Neural progenitor cell (in vitro differentiated cells): ENCODE measurements around the gene MSI2. TPM values are rescaled to one million over a fixed set of nuclear protein-coding genes. Genes with fewer than 3 reads are reported as not detected.

Source experiments
- DNase-seq: peaks from one replicate; pipeline ENCODE4 v3.0.0-alpha.2; 2016; ENCODE audit warnings: low spot score
- H2AFZ ChIP-seq: fragments of 200-600 bp; sonication (generic); replicated peaks from 2 replicates; pipeline ENCODE4 v1.6.1; 2016; ENCODE audit warnings: antibody characterized with exemption
- H3F3A ChIP-seq: fragments of 200-600 bp; sonication (generic); 2 replicates; pipeline ENCODE4 v1.6.1; 2016; ENCODE audit warnings: antibody characterized with exemption, low read depth
- H3K27ac ChIP-seq: fragments of 200-600 bp; sonication (generic); 2 replicates; pipeline ENCODE4 v1.5.1; 2016; ENCODE audit warnings: mild to moderate bottlenecking
- H3K27me3 ChIP-seq: fragments of 200-600 bp; sonication (generic); 2 replicates; pipeline ENCODE4 v1.6.1; 2016; ENCODE audit warnings: mild to moderate bottlenecking, moderate library complexity
- H3K36me3 ChIP-seq: fragments of 200-600 bp; sonication (generic); 2 replicates; pipeline ENCODE4 v1.5.1; 2016
- H3K4me1 ChIP-seq: fragments of 200-600 bp; sonication (generic); 2 replicates; pipeline ENCODE4 v1.6.1; 2016; ENCODE audit warnings: mixed run types
- H3K4me2 ChIP-seq: fragments of 200-600 bp; sonication (generic); 2 replicates; pipeline ENCODE4 v1.6.1; 2016
- H3K4me3 ChIP-seq: fragments of 200-600 bp; sonication (generic); 2 replicates; pipeline ENCODE4 v1.5.1; 2016
- H3K79me2 ChIP-seq: fragments of 200-600 bp; sonication (generic); 2 replicates; pipeline ENCODE4 v1.6.1; 2016; ENCODE audit warnings: low read depth
- H3K9ac ChIP-seq: fragments of 200-600 bp; sonication (generic); 2 replicates; pipeline ENCODE4 v1.6.1; 2016
- H3K9me3 ChIP-seq: fragments of 200-600 bp; sonication (generic); 2 replicates; pipeline ENCODE4 v1.5.1; 2016; ENCODE audit warnings: low read depth
- H4K20me1 ChIP-seq: fragments of 200-600 bp; sonication (generic); 2 replicates; pipeline ENCODE4 v1.6.1; 2016; ENCODE audit warnings: low read depth
- H3K27ac Mint-ChIP-seq: 3 replicates; pipeline ENCODE4 v1.8.0; 2021; ENCODE audit warnings: mixed read lengths
- H3K27me3 Mint-ChIP-seq: 2 replicates; pipeline ENCODE4 v1.8.0; 2022; ENCODE audit warnings: low read depth, mild to moderate bottlenecking, inconsistent platforms, moderate library complexity, mixed read lengths; ENCODE audit not compliant: insufficient read depth
- H3K36me3 Mint-ChIP-seq: 3 replicates; pipeline ENCODE4 v1.8.0; 2021; ENCODE audit warnings: mixed read lengths
- H3K4me1 Mint-ChIP-seq: 3 replicates; pipeline ENCODE4 v1.8.0; 2021; ENCODE audit warnings: mixed read lengths
- H3K4me3 Mint-ChIP-seq: 3 replicates; pipeline ENCODE4 v1.8.0; 2021; ENCODE audit warnings: mild to moderate bottlenecking, moderate library complexity, mixed read lengths
- H3K9me3 Mint-ChIP-seq: 3 replicates; pipeline ENCODE4 v1.8.0; 2020; ENCODE audit warnings: mixed read lengths
- CTCF ChIP-seq: fragments of 200-600 bp; sonication (generic); IDR thresholded peaks from 2 replicates; pipeline ENCODE4 v1.5.1; 2017; ENCODE audit warnings: antibody characterized with exemption, mild to moderate bottlenecking
- EZH2 ChIP-seq: fragments of 200-600 bp; sonication (generic); IDR thresholded peaks from 2 replicates; pipeline ENCODE4 v1.6.1; 2017; ENCODE audit warnings: antibody characterized with exemption, mild to moderate bottlenecking, moderate library complexity
- EZH2phosphoT487 ChIP-seq: fragments of 200-600 bp; sonication (generic); IDR thresholded peaks from 2 replicates; pipeline ENCODE4 v1.6.1; 2017; ENCODE audit warnings: antibody characterized with exemption
- total RNA-seq: library from RNA; depleted of rRNA; stranded (reverse); fragments of >200 nt; gene quantifications from 2 replicates; pipeline ENCODE4 v1.2.3, GENCODE V29; 2015; ENCODE audit warnings: low replicate concordance

The MSI2 gene
- total RNA-seq, 1 donor from 2014 or later = 96.9 TPM

GRCh38 chr17:57431415-57431814, 175.1 kb downstream of the MSI2 start:
- peaks cover 66% of the 10 kb centered on the region for H4K20me1 ChIP-seq
- H3K79me2 ChIP-seq = peaks cover 100% of the 10 kb centered on the region
- no peaks in the 10 kb centered on the region for H3K27me3 ChIP-seq
- H2AFZ ChIP-seq = no peak overlapping the region
- DNase-seq = no peak
- H3K36me3 ChIP-seq = no peaks in the 10 kb centered on the region
- H3K36me3 Mint-ChIP-seq = peaks cover 31% of the 10 kb centered on the region
- H3K27ac ChIP-seq = no peak overlapping the region
- peak overlapping the region; percentile 24 for H3K27ac Mint-ChIP-seq
- H3K4me1 ChIP-seq = peaks cover 29% of the 10 kb centered on the region
- peaks cover 69% of the 10 kb centered on the region for H3K4me1 Mint-ChIP-seq
- H3K4me3 Mint-ChIP-seq = no peak overlapping the region
- no peak for TF ChIP-seq EZH2
- TF ChIP-seq CTCF = no peak
- TF ChIP-seq EZH2phosphoT487 = no peak
- peaks cover 7% of the 10 kb centered on the region for H3K27me3 Mint-ChIP-seq
- no peaks in the 10 kb centered on the region for H3K9me3 Mint-ChIP-seq
- no peak overlapping the region for H3K4me2 ChIP-seq
- H3K9me3 ChIP-seq = no peaks in the 10 kb centered on the region
- H3F3A ChIP-seq = peaks cover 4% of the 10 kb centered on the region
- H3K4me3 ChIP-seq = no peak overlapping the region
- H3K9ac ChIP-seq = no peak overlapping the region

- no peak overlapping the region for H3K9ac ChIP-seq
- Mint-ChIP-seq H3K4me1 (peaks cover 68% of the 10 kb centered on the region), H3K36me3 (peaks cover 34% of the 10 kb centered on the region), H3K4me3 (no peak overlapping the region), H3K27ac (peak overlapping the region; percentile 87), H3K27me3 (peaks cover 7% of the 10 kb centered on the region), H3K9me3 (no peaks in the 10 kb centered on the region)
- TF ChIP-seq EZH2phosphoT487 (no peak), CTCF (no peak), EZH2 (no peak)
- H3K4me1 ChIP-seq = peaks cover 24% of the 10 kb centered on the region
- no peaks in the 10 kb centered on the region for H3K27me3 ChIP-seq
- H3K36me3 ChIP-seq = no peaks in the 10 kb centered on the region
- H2AFZ ChIP-seq = no peak overlapping the region
- DNase-seq = no peak
- no peaks in the 10 kb centered on the region for H3K9me3 ChIP-seq
- no peaks in the 10 kb centered on the region for H3F3A ChIP-seq
- H3K4me3 ChIP-seq = no peak overlapping the region
- no peak overlapping the region for H3K27ac ChIP-seq
- peaks cover 100% of the 10 kb centered on the region for H3K79me2 ChIP-seq
- no peak overlapping the region for H3K4me2 ChIP-seq
- H4K20me1 ChIP-seq = peaks cover 60% of the 10 kb centered on the region
Observed at GRCh38 chr17:57432507-57433277, 176.4 kb downstream of the MSI2 start.

- no peaks in the 10 kb centered on the region for H3K36me3 ChIP-seq
- H3K27me3 ChIP-seq = no peaks in the 10 kb centered on the region
- peaks cover 60% of the 10 kb centered on the region for H4K20me1 ChIP-seq
- H3K4me3 ChIP-seq = no peak overlapping the region
- DNase-seq = peak; percentile 50
- peak; percentile 9 for TF ChIP-seq CTCF
- no peak for TF ChIP-seq EZH2phosphoT487
- no peak for TF ChIP-seq EZH2
- Mint-ChIP-seq H3K4me3 (no peak overlapping the region), H3K36me3 (peaks cover 34% of the 10 kb centered on the region), H3K27ac (no peak overlapping the region), H3K27me3 (peaks cover 3% of the 10 kb centered on the region), H3K4me1 (peaks cover 69% of the 10 kb centered on the region), H3K9me3 (no peaks in the 10 kb centered on the region)
- peaks cover 100% of the 10 kb centered on the region for H3K79me2 ChIP-seq
- no peak overlapping the region for H3K4me2 ChIP-seq
- H3K9me3 ChIP-seq = no peaks in the 10 kb centered on the region
- no peak overlapping the region for H3K27ac ChIP-seq
- H2AFZ ChIP-seq = no peak overlapping the region
- H3K4me1 ChIP-seq = peaks cover 24% of the 10 kb centered on the region
- no peak overlapping the region for H3K9ac ChIP-seq
- no peaks in the 10 kb centered on the region for H3F3A ChIP-seq
Observed at GRCh38 chr17:57433452-57433851, 177.1 kb downstream of the MSI2 start.
